Mucosa of descending colon (tissue), 3 donors: ENCODE results near the gene MEGF11. TPM values are rescaled to one million over a fixed set of nuclear protein-coding genes. Genes with fewer than 3 reads are reported as not detected.
"Not testable (repeated sequence)": the region's sequence is repeated elsewhere in the genome, so short reads cannot be mapped to it uniquely, and the experiment has no call there.

Experiments
- ATAC-seq: fragments of 200-7000 bp; cut with Tn5 transposase; one replicate; pipeline ENCODE4 v1.9.1; 2020; ENCODE audit warnings: mild to moderate bottlenecking, moderate library complexity
- DNase-seq, 3 donors: peaks; one replicate each; pipeline ENCODE4 v3.0.0-alpha.2; 2020
- H3K36me3 ChIP-seq: fragments of 200-600 bp; one replicate; pipeline ENCODE4 v1.8.0; 2021; ENCODE audit warnings: low read depth, mild to moderate bottlenecking
- H3K4me1 ChIP-seq: fragments of 200-600 bp; one replicate; pipeline ENCODE4 v1.8.0; 2021; ENCODE audit warnings: low read depth, mild to moderate bottlenecking
- H3K4me3 ChIP-seq: fragments of 200-600 bp; one replicate; pipeline ENCODE4 v1.8.0; 2021; ENCODE audit warnings: mild to moderate bottlenecking
- H3K9me3 ChIP-seq: fragments of 200-600 bp; one replicate; pipeline ENCODE4 v1.8.0; 2021; ENCODE audit warnings: mild to moderate bottlenecking
- CTCF ChIP-seq: fragments of 200-600 bp; IDR thresholded peaks from one replicate; pipeline ENCODE4 v1.8.0; 2022; ENCODE audit warnings: antibody characterized with exemption, mild to moderate bottlenecking
- intact Hi-C, 2 donors: fragments of 100-400 bp; cut with DNase I in 1 of 2; cut with micrococcal nuclease in 1 of 2; formaldehyde crosslinking; loops; one replicate each; pipeline versions ENCODE4 v1.11.0 to v1.11.1; 2022; cut with DNase I, micrococcal nuclease
- total RNA-seq, 3 donors: library from RNA; stranded (reverse); fragmentation: NEBNext Ultra II Directional in 2 of 3; extraction: Animal tissue kit (Norgen Biotek cat#: 25700) in 2 of 3; gene quantifications; one replicate each; pipeline versions ENCODE4 v1.2.1 to v1.2.4, GENCODE V29; 2021 to 2023
- donor health status: DM: no; HTN: no; CAD: no; lungs with moderate emphysema.
- donor health status: DM: no; HTN: no; CAD: no.
- donor health status: DM: no; HTN: yes; CAD: no.

Gene MEGF11
- total RNA-seq, 3 donors from 2014 or later = 0.12 to 0.29 (median 0.19) TPM

- TF ChIP-seq CTCF = no peak
- intact Hi-C loops = no loop called here
- no peaks in the 10 kb centered on the region for H3K36me3 ChIP-seq
- no peak overlapping the region for H3K4me3 ChIP-seq
- no peaks in the 10 kb centered on the region for H3K9me3 ChIP-seq
- DNase-seq (peak in 2 of 3 donors; percentile 36 to 62), ATAC-seq (no peak)
- H3K4me1 ChIP-seq = no peaks in the 10 kb centered on the region
Measured at GRCh38 chr15:66004618-66005262, 248.8 kb downstream of the MEGF11 start.

- intact Hi-C loops, H3K36me3 ChIP-seq, DNase-seq, ATAC-seq, H3K4me3 ChIP-seq, H3K4me1 ChIP-seq, H3K9me3 ChIP-seq: not testable (repeated sequence)
Measured at GRCh38 chr15:66003129-66003528, 250.4 kb downstream of the MEGF11 start.

- no peak for TF ChIP-seq CTCF
- no peak overlapping the region for H3K4me3 ChIP-seq
- DNase-seq = no peak
- ATAC-seq = no peak
- H3K4me1 ChIP-seq = no peaks in the 10 kb centered on the region
- intact Hi-C loops = no loop called here
- no peaks in the 10 kb centered on the region for H3K9me3 ChIP-seq
- H3K36me3 ChIP-seq = no peaks in the 10 kb centered on the region
Measured at GRCh38 chr15:66001717-66002426, 251.7 kb downstream of the MEGF11 start.

DNA sequence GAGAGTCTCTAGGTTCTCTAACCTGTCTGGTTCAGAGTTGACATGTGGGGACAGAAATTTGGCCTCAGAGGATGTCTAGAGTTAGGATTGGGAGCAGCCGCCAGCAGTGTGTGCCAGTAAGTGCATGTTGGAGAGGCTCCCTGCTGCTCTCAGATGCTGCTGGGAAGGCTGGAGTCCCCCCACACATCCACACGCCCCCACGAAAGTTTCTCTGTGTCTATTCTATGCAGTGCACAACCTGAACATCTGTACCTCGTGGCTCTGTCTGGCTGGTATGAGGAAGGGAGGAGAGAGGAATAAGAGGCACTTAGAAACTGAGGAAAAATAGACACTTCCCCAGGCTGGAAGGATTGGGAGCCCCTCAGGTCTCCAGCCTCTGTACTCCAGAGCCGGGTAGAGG, 252.5 kb downstream of the MEGF11 start:
- Histone ChIP-seq H3K36me3 (no peaks in the 10 kb centered on the region), H3K4me3 (no peak overlapping the region), H3K4me1 (no peaks in the 10 kb centered on the region), H3K9me3 (no peaks in the 10 kb centered on the region)
- DNase-seq (no peak), ATAC-seq (no peak)
- intact Hi-C loops = no loop called here
- TF ChIP-seq CTCF = no peak

DNA sequence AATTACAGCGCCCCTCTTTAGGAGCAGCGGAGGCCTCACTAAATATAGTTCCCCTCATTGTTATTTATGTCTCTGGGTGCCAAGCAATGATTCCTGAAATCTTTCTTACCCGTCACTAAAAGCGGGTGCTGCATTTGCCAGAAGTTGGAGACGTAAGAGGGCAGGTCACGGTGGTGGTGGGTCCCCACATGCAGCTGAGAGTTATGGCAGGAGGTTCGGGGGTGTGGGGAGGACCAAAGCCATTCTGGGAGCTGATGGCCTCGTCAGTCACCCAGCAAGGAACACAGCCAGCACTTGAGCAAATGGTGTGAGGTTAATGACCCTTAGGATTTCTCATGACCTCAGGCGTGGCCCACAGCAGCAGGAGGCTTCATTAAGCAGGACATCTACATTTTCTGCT, 255.1 kb downstream of the MEGF11 start:
- intact Hi-C loops = no loop called here
- ATAC-seq (no peak), DNase-seq (no peak)
- no peaks in the 10 kb centered on the region for H3K9me3 ChIP-seq
- no peaks in the 10 kb centered on the region for H3K36me3 ChIP-seq
- H3K4me3 ChIP-seq = no peak overlapping the region
- no peak for TF ChIP-seq CTCF
- no peaks in the 10 kb centered on the region for H3K4me1 ChIP-seq

DNA sequence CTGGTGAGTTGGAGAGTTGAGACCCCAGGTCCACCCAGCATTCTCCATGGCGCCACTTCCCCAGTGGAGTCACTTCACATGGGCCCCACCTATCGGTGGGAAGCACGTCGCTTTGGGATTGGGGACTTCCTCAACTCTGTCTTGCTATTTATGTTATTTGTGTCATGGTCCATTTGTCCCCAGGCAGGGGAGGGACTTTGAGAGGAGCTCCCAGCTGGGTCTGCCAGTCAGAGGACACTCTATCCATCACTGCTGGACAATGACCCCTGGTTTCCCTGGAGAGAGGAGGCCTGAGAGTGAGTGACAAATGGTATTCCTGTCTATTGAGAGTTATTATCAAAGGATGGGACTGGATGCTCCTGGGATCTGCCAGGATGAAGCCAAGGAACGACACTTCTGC, 256.6 kb downstream of the MEGF11 start:
- DNase-seq = no peak
- TF ChIP-seq CTCF = no peak
- Histone ChIP-seq H3K4me3 (no peak overlapping the region), H3K9me3 (no peaks in the 10 kb centered on the region), H3K4me1 (no peaks in the 10 kb centered on the region), H3K36me3 (no peaks in the 10 kb centered on the region)
- intact Hi-C loops = no loop called here
- no peak for ATAC-seq
